GM10847 (cell line): Measurements from ENCODE around the gene RSPRY1.

Experiments used
- POLR2A ChIP-seq: IDR thresholded peaks from 2 replicates; pipeline ENCODE4 v1.6.1; 2011; ENCODE audit not compliant: insufficient read length; ENCODE audit errors: extremely low read depth

The RSPRY1 gene

DNA sequence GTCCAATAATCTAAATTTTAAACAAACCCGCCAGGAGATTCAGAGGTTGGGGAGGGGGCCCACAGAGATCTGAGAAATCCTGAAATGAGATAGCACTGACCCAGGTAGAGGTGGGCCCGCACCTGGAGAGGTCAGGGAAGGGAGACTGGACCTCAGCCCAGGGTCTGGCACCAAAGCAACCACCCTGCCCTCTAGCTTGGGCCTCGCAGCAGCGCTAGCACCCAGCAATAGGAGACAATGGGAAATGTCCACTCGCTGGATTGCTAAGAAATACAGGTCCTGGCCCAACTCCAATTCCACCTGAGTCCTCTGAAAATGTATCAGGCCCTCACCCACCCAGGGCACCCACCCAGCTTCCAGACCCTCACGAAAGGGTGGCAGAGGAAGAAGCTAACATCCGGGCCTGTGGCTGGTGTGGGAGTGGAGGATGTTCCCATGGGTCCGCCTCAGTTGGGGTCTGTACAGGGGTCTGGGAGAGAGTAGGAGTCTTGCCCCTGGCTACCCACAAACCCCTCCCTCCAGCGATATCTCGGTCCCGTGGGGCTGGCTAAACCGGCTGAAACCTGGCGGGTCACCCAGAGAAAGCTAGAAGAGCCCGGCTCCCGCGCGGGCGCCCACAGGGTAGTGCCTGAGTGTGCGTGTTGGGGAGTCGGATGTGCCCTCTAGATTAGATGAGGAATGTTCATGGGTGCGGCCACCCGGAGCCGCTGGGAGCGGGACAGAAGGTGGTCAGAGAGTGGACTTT lies 97.3 kb downstream of the RSPRY1 start:
- no peak for TF ChIP-seq POLR2A

DNA sequence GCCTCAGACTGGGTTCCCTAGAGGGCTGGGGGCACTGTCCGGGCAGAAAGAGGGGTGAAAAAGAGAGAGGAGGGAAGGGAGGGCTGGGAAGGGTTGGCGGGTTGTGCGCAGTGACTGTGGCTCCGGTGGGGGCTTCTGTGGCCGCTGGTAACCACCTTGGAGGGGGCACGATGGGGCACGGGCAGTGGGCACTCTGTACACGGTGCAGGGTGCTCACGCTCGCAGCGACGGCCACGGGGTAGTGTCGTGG lies 97.8 kb downstream of the RSPRY1 start:
- no peak for TF ChIP-seq POLR2A

GRCh38 chr16:57284209-57284951 lies 98.3 kb downstream of the RSPRY1 start, which contains the start of gene PLLP:
Gene PLLP, minus strand, starts transcription at chr16:57284672. Its CDS starts 132 bp downstream, at chr16:57284540.
- TF ChIP-seq POLR2A: no peak

DNA sequence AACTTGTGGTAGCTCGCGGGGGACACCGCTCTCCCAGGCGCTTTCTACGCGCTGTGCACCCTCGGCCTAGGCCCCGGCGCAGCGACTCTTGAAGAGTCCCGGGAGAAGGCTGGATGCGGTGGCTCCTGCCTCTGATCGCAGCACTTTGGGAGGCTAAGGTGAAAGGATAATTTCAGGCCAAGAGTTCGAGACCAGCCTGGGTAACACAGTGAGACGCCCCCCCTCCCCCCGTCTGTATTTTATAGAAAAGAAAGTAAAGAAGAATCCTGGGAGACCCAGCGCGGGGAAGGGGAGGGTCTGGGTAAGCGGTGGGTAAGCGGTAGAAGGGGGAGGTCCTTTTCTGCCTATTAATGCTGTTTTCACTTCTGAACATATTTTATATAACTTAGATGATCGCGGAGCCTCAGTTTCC lies 98.8 kb downstream of the RSPRY1 start:
- no peak for TF ChIP-seq POLR2A

- no peak for TF ChIP-seq POLR2A
These were observed 99.2 kb downstream of the RSPRY1 start for GRCh38 chr16:57285379-57285778.

- no peak for TF ChIP-seq POLR2A
These were observed 103.5 kb downstream of the RSPRY1 start for GRCh38 chr16:57289391-57290257.
